HL-60 (cell line): ENCODE results near the gene DCLK2.

Source experiments
- GABPA ChIP-seq: IDR thresholded peaks from 2 replicates; pipeline ENCODE4 v1.6.1; 2012; ENCODE audit warnings: low read depth
- POLR2AphosphoS5 ChIP-seq: IDR thresholded peaks from 2 replicates; pipeline ENCODE4 v1.6.1; 2012; ENCODE audit warnings: low read depth
- SPI1 ChIP-seq: IDR thresholded peaks from 2 replicates; pipeline ENCODE4 v1.6.1; 2012; ENCODE audit warnings: low read depth, mild to moderate bottlenecking, borderline replicate concordance
- TF ChIP-seq, protein P1 (sequence below): IDR thresholded peaks from one replicate; pipeline ENCODE4 v1.5.1; 2011; ENCODE audit warnings: low read length, control low read depth, inconsistent platforms; ENCODE audit not compliant: insufficient read depth
- TF ChIP-seq, protein P2 (sequence below): IDR thresholded peaks from 2 replicates; pipeline ENCODE4 v1.6.1; 2012; ENCODE audit warnings: low read depth; ENCODE audit not compliant: insufficient replicate concordance

DNA sequence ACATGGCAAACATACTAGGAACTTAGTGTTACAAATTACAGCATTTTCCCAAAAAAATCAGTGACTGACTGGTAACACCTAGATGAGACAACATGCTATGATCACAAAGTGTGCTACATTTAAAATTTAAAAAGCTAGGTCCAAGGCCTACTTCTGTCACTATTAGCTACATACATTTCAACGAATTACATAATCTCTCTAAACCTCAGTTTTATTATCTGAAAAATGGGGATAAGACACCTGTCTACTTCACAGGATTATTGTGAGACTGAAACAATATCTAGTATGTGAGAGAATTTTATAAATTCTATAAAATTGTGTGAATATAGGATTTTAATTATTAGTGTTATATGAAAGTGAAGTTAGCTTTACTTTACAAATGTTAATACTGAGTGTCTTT lies 228.5 kb downstream of the DCLK2 start:
- TF ChIP-seq, protein P1, sequence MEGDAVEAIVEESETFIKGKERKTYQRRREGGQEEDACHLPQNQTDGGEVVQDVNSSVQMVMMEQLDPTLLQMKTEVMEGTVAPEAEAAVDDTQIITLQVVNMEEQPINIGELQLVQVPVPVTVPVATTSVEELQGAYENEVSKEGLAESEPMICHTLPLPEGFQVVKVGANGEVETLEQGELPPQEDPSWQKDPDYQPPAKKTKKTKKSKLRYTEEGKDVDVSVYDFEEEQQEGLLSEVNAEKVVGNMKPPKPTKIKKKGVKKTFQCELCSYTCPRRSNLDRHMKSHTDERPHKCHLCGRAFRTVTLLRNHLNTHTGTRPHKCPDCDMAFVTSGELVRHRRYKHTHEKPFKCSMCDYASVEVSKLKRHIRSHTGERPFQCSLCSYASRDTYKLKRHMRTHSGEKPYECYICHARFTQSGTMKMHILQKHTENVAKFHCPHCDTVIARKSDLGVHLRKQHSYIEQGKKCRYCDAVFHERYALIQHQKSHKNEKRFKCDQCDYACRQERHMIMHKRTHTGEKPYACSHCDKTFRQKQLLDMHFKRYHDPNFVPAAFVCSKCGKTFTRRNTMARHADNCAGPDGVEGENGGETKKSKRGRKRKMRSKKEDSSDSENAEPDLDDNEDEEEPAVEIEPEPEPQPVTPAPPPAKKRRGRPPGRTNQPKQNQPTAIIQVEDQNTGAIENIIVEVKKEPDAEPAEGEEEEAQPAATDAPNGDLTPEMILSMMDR: no peak
- TF ChIP-seq GABPA (no peak), SPI1 (no peak), POLR2AphosphoS5 (no peak)
- TF ChIP-seq, protein P2, sequence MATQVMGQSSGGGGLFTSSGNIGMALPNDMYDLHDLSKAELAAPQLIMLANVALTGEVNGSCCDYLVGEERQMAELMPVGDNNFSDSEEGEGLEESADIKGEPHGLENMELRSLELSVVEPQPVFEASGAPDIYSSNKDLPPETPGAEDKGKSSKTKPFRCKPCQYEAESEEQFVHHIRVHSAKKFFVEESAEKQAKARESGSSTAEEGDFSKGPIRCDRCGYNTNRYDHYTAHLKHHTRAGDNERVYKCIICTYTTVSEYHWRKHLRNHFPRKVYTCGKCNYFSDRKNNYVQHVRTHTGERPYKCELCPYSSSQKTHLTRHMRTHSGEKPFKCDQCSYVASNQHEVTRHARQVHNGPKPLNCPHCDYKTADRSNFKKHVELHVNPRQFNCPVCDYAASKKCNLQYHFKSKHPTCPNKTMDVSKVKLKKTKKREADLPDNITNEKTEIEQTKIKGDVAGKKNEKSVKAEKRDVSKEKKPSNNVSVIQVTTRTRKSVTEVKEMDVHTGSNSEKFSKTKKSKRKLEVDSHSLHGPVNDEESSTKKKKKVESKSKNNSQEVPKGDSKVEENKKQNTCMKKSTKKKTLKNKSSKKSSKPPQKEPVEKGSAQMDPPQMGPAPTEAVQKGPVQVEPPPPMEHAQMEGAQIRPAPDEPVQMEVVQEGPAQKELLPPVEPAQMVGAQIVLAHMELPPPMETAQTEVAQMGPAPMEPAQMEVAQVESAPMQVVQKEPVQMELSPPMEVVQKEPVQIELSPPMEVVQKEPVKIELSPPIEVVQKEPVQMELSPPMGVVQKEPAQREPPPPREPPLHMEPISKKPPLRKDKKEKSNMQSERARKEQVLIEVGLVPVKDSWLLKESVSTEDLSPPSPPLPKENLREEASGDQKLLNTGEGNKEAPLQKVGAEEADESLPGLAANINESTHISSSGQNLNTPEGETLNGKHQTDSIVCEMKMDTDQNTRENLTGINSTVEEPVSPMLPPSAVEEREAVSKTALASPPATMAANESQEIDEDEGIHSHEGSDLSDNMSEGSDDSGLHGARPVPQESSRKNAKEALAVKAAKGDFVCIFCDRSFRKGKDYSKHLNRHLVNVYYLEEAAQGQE: no peak
